Panc1 (cell line): ENCODE measurements around the gene ABCG5. TPM values are rescaled to one million over a fixed set of nuclear protein-coding genes. Genes with fewer than 3 reads are reported as not detected.

Source experiments
- ATAC-seq: fragments of 200-7000 bp; cut with Tn5 transposase; 2 replicates; pipeline ENCODE4 v1.9.1; 2020; ENCODE audit warnings: mild to moderate bottlenecking, moderate library complexity
- BruUV-seq: library from RNA; stranded (reverse); fragments of 400-500 nt; replicated peaks from 2 replicates; lab custom pipeline; 2021; lab: Mats Ljungman, UMichigan
- CTCF ChIA-PET: fragments of 300-600 bp; sonication (Branson Sonifier 250); formaldehyde crosslinking; loops from one replicate; lab custom pipeline; 2022; ENCODE audit warnings: antibody characterized with exemption; lab: Charles Lee
- POLR2A ChIA-PET: fragments of 300-600 bp; sonication (Branson Sonifier 250); formaldehyde crosslinking; loops from one replicate; lab custom pipeline; 2022; ENCODE audit warnings: antibody characterized with exemption; lab: Charles Lee
- DNase-seq: peaks from one replicate; pipeline ENCODE4 v3.0.0-alpha.2; 2010; ENCODE audit warnings: low read depth, low spot score
- H3K27ac ChIP-seq: 2 replicates; pipeline ENCODE4 v1.5.1; 2011; ENCODE audit warnings: mild to moderate bottlenecking, low read length, inconsistent platforms
- H3K27me3 ChIP-seq: fragments of 200-500 bp; sonication (Bioruptor generic); 2 replicates; pipeline ENCODE4 v1.6.0; 2014; ENCODE audit warnings: low read length, inconsistent platforms; ENCODE audit not compliant: control insufficient read depth, insufficient read depth
- H3K36me3 ChIP-seq: fragments of 200-500 bp; sonication (Bioruptor generic); 2 replicates; pipeline ENCODE4 v1.5.1; 2014; ENCODE audit warnings: inconsistent platforms, mild to moderate bottlenecking, low read length, moderate library complexity; ENCODE audit not compliant: control insufficient read depth, insufficient read depth
- H3K4me1 ChIP-seq: 2 replicates; pipeline ENCODE4 v1.5.1; 2011; ENCODE audit warnings: inconsistent platforms, mild to moderate bottlenecking, low read length, moderate library complexity; ENCODE audit not compliant: control insufficient read depth, insufficient read depth
- H3K4me3 ChIP-seq, 2 experiments: 2 replicates each; pipeline ENCODE4 v1.5.1; 2011 to 2012; ENCODE audit warnings: low read depth in 2 of 2, low read length in 2 of 2, mild to moderate bottlenecking in 2 of 2, inconsistent platforms in 1 of 2, moderate library complexity in 1 of 2
- H3K9me3 ChIP-seq: fragments of 200-500 bp; sonication (Bioruptor generic); 2 replicates; pipeline ENCODE4 v1.5.1; 2014; ENCODE audit warnings: low read depth, mild to moderate bottlenecking, inconsistent platforms, low read length, moderate library complexity; ENCODE audit not compliant: control insufficient read depth, insufficient read depth
- CTCF ChIP-seq: fragments of 450-650 bp; IDR thresholded peaks from 2 replicates; pipeline ENCODE4 v1.5.1; 2017; ENCODE audit warnings: mild to moderate bottlenecking
- POLR2AphosphoS5 ChIP-seq: IDR thresholded peaks from 2 replicates; pipeline ENCODE4 v1.6.1; 2012; ENCODE audit warnings: mild to moderate bottlenecking, low read depth, low read length, moderate library complexity
- SIN3A ChIP-seq: IDR thresholded peaks from 2 replicates; pipeline ENCODE4 v1.6.1; 2012; ENCODE audit warnings: low read depth, mild to moderate bottlenecking, low read length, moderate library complexity, borderline replicate concordance; ENCODE audit not compliant: insufficient read depth
- TCF7L2 ChIP-seq: IDR thresholded peaks from 2 replicates; pipeline ENCODE4 v1.6.1; 2011; ENCODE audit warnings: mild to moderate bottlenecking, low read depth, low read length, inconsistent platforms
- in situ Hi-C: cut with HindIII; loops from 2 replicates; pipeline ENCODE4 v1.10.0; 2016; ENCODE audit warnings: low sequenced_read_pairs, low pct_unique_long_range_greater_than_20kb
- intact Hi-C: fragments of 100-400 bp; cut with micrococcal nuclease; formaldehyde crosslinking; loops from one replicate; pipeline ENCODE4 v1.10.0; 2022; ENCODE audit not compliant: unreplicated experiment
- total RNA-seq: library from RNA; stranded (reverse); gene quantifications from one replicate; pipeline ENCODE4 v1.2.1, GENCODE V29; 2021; ENCODE audit not compliant: unreplicated experiment
- TF ChIP-seq, protein P1 (sequence below), 2 experiments: IDR thresholded peaks; 2 replicates each; pipeline ENCODE4 v1.6.1; 2011 to 2012; ENCODE audit warnings: low read depth in 2 of 2, control low read depth in 1 of 2, low read length in 1 of 2, mild to moderate bottlenecking in 1 of 2, moderate library complexity in 1 of 2; ENCODE audit not compliant: insufficient read depth in 1 of 2

Gene ABCG5
- total RNA-seq, 1 experiment from 2014 or later = 0.05 TPM

DNA sequence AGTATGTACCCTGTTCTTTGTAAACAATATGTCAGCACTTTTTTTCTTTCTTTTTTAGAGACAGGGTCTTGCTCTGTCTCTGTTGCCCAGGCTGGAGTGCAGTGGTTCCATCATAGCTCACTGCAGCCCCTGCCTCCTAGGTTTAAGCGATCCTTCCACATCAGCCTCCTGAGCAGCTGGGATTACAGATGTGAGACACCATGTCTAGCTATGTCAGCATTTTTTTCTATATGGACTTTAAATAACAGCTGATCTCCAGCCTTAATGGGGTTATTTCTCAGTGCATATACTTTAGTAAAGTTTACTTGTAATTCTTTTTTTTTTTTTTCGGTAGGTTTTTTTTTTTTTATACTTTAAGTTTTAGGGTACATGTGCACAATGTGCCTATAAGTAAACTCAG lies 26.6 kb downstream of the ABCG5 start:
- no peaks in the 10 kb centered on the region for H3K9me3 ChIP-seq
- DNase-seq = no peak
- POLR2A ChIA-PET = no interaction called here
- no TSS peak for BruUV-seq
- H3K27me3 ChIP-seq = no peaks in the 10 kb centered on the region
- no peak for TF ChIP-seq CTCF
- no peak overlapping the region for H3K4me3 ChIP-seq
- in situ Hi-C loops = no loop called here
- intact Hi-C loops = no loop called here
- no peak for ATAC-seq
- CTCF ChIA-PET = no interaction called here
- no peaks in the 10 kb centered on the region for H3K4me1 ChIP-seq
- H3K36me3 ChIP-seq = no peaks in the 10 kb centered on the region
- H3K27ac ChIP-seq = no peak overlapping the region

DNA sequence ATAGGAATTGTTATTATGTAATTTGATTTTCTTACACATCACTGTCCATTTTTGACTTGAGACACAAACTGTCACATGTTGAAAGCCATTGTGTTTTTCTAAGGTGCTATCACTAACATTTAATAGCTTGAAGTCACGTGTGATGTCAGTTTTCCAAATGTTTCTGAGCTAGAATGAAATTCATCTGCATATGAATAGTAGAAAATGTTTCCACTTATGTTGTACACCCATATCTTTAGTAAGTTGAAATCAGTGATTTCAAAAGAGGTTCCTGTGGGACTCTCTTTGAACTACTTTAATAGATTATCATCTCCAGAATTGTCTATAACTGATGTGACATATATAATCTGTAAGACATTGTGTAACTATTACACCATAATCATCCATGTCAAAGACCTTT lies 27.8 kb downstream of the ABCG5 start:
- ATAC-seq = no peak
- DNase-seq = no peak
- in situ Hi-C loops (no loop called here), intact Hi-C loops (no loop called here)
- Histone ChIP-seq H3K4me1 (no peaks in the 10 kb centered on the region), H3K36me3 (no peaks in the 10 kb centered on the region), H3K9me3 (no peaks in the 10 kb centered on the region), H3K27me3 (no peaks in the 10 kb centered on the region), H3K27ac (no peak overlapping the region), H3K4me3 (no peak overlapping the region)
- ChIA-PET CTCF (no interaction called here), POLR2A (no interaction called here)
- no peak for TF ChIP-seq CTCF
- TF ChIP-seq SIN3A = no peak
- TF ChIP-seq, protein P1, sequence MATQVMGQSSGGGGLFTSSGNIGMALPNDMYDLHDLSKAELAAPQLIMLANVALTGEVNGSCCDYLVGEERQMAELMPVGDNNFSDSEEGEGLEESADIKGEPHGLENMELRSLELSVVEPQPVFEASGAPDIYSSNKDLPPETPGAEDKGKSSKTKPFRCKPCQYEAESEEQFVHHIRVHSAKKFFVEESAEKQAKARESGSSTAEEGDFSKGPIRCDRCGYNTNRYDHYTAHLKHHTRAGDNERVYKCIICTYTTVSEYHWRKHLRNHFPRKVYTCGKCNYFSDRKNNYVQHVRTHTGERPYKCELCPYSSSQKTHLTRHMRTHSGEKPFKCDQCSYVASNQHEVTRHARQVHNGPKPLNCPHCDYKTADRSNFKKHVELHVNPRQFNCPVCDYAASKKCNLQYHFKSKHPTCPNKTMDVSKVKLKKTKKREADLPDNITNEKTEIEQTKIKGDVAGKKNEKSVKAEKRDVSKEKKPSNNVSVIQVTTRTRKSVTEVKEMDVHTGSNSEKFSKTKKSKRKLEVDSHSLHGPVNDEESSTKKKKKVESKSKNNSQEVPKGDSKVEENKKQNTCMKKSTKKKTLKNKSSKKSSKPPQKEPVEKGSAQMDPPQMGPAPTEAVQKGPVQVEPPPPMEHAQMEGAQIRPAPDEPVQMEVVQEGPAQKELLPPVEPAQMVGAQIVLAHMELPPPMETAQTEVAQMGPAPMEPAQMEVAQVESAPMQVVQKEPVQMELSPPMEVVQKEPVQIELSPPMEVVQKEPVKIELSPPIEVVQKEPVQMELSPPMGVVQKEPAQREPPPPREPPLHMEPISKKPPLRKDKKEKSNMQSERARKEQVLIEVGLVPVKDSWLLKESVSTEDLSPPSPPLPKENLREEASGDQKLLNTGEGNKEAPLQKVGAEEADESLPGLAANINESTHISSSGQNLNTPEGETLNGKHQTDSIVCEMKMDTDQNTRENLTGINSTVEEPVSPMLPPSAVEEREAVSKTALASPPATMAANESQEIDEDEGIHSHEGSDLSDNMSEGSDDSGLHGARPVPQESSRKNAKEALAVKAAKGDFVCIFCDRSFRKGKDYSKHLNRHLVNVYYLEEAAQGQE (IDR thresholded peaks at IDR 0.05; ENCODE audit: insufficient read depth in 1 of 2, low read depth in 2 of 2, low read length in 1 of 2) = no peak
- no peak for TF ChIP-seq TCF7L2
- TF ChIP-seq POLR2AphosphoS5 = no peak
- BruUV-seq = no TSS peak

GRCh38 chr2:43810452-43810851 lies 28.2 kb downstream of the ABCG5 start:
- BruUV-seq = no TSS peak
- TF ChIP-seq CTCF (no peak), SIN3A (no peak), POLR2AphosphoS5 (no peak), TCF7L2 (no peak)
- TF ChIP-seq, protein P1 (IDR thresholded peaks at IDR 0.05; ENCODE audit: insufficient read depth in 1 of 2, low read depth in 2 of 2, low read length in 1 of 2) = no peak
- H3K9me3 ChIP-seq = no peaks in the 10 kb centered on the region
- DNase-seq (no peak), ATAC-seq (no peak)
- intact Hi-C loops (no loop called here), in situ Hi-C loops (no loop called here)
- no peaks in the 10 kb centered on the region for H3K27me3 ChIP-seq
- H3K36me3 ChIP-seq = no peaks in the 10 kb centered on the region
- H3K4me3 ChIP-seq = no peak overlapping the region
- ChIA-PET CTCF (no interaction called here), POLR2A (no interaction called here)
- no peak overlapping the region for H3K27ac ChIP-seq
- H3K4me1 ChIP-seq = no peaks in the 10 kb centered on the region
